GM03348 (cell line): ENCODE results near the gene PDZRN3.

Experiments used
- DNase-seq: peaks from one replicate; pipeline ENCODE4 v3.0.0; 2012; ENCODE audit warnings: low spot score

The PDZRN3 gene

DNA sequence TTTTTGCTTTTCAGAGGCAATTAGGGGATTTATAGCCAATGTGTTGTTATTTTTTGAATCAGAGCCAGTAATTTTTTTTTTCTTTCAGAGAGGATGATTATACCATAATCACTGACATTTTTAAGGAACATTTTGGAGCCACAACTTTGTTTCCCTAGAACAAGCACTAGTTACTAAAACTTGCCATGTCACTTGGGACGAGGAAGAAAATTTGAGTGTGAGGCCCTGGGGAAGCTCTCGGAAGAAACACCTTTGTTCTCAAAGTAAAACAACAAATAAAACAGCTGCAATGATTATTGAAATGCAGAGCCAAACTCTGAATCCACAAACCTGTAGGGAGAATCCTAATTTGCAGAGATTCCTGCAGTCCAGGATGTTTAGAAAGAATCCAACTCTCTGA, 69.7 kb downstream of the PDZRN3 start:
- no peak for DNase-seq

DNA sequence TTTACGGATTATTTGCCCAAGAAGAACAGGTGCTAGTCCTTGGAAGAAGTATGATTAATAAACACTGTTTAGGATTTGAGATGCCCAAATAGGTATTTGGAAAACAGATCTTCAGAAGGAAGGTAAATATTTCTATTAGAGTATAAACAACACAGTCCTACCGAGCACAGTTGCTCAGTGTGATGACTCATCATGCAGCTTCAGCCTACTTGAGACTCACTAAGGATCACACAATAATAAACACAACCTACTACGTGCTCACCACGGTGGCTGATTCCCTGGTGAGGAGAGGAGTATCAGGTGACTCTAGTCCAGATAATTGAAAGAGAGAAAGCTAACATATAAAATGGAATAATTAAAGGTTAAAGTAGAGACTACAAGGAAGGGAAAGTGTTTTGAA, 72.0 kb downstream of the PDZRN3 start:
- peak; percentile 19 for DNase-seq

DNA sequence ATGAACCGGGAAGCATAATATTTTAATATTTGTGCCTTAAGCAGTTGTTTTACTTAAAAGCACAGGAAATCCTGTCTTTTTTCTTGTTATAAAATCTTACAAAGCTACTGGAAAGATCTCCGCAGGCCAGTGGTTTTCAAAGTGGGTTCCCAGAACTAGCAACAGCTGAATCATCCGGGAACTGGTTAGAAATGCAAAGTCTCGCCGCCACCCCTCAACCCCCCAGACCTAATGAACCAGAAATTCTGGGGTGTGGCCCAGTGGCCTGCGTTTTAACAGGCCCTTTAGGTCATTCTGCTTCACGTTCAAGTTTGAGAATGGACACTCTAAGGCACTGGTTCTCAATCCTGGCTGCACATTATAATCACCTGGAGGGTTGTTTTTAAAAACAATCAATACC, 74.7 kb downstream of the PDZRN3 start:
- no peak for DNase-seq

DNA sequence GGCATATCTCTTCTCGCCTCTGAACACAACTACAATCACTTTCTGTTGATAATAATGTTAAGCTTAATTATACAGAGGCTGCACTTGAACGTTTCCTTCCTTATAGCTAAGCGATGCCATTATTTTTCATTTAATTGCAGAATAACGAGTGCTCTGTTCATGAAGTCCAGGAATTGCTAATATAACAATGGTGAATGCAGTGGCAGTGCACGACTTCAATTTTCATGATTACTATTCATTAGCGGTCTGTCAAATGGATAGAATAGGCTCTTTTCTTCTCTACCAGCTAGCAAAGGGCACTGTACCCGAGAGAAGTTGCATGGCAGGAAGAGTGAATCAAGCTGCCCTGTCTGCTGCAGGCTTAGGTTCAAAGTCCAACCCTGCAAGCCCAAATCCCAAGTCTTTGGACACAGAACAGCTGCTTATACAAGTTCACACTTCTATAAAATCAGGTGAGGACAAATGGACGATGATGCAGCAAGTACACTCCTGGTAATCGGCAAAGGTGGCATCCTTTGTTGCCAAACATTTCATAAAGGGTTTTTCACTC, 75.6 kb downstream of the PDZRN3 start:
- no peak for DNase-seq

DNA sequence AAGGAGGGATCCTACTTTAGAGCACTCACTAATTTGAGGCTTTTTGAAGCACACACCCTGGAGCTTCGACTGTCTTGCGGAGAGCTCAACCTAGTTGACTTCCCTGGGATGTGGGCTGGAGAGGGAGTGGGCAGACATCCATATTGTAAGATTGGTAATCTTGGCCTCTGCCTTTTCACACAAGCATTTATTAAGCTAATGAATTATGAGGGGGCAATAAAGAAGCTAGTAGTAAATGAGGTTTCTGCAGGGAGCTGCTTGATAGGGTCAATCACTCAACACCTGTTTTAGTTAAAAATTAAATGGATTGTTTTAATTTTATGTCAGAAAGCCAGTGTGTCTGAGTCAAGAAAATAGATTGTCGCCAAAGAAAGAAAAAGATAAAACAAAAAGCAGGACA, 76.3 kb downstream of the PDZRN3 start:
- DNase-seq, result peak; percentile 24

DNA sequence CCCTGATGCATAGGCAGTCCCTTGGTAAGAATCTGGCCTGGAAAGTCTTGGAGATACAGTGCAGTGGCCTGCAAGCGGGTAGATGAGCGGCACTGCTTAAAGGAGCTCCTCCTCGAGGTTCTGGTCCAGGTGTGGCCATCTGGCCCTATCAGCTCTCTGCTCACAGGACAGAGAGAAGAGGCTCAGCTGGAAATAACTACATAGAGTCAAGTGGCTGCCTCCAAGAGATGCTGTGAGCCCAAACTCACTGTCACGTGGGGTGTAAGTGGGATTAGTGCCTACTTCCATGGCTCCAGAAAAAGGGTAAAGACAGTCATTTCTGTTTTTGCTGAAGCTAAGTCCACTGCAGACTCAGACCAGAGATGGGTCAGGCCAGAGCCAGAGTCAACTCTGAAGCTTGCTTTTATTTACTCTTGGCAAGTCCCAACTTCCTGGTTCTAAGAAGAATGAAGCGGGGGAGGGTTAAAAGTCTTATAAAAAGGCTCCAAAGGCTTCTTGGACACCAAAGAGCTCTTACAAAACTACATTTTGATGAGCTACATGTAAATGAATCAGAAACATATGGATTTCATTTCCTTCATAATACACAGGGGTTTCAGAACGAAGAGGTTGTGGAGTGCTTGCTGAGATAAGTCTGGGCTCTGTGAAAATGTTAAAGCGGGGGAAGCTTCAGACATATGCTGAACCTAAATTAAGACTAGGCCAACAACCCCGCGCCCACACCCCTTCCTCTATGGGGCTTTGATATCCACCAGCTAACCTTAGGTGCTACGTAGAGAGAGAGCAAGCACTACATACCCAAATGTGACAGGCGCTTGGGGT, 77.1 kb downstream of the PDZRN3 start:
- peak; percentile 74 for DNase-seq

DNA sequence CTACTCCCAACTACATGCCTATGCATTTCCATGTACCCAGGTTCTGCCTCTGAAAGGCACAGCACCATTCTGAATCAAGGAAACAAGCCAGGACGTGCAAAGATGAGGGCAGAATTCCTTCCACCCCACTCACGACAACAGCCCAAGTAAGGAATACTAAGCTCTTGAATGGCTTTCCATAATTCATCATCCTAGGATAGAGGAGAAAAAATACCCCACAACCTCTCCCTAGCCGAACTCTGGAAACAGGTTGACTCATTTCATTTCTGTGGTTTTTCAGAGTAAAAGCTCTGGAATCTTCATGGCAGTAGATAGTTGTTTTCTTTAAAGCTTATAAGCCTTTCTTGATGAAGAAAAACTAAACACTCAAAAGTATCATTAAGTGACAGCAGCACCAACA, 77.8 kb downstream of the PDZRN3 start:
- peak; percentile 87 for DNase-seq

DNA sequence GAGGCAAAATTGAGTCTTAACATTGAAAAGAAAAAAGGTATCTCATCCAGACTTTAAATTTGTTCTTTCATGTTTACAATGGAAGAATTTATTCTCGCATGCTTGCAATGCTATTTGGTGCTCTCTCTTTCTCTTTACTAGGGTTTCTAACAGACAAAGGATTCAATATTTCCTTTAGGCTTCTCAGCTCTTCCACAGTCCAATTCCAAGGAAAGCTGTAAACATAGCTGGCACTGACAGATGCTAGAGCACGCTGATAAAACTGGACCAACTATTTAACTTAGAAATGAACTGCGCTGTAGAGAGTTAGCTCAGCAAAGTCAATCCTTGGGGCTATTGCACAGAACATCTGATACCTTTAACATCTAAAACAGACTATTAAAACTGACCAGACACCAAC, 81.3 kb downstream of the PDZRN3 start:
- no peak for DNase-seq

DNA sequence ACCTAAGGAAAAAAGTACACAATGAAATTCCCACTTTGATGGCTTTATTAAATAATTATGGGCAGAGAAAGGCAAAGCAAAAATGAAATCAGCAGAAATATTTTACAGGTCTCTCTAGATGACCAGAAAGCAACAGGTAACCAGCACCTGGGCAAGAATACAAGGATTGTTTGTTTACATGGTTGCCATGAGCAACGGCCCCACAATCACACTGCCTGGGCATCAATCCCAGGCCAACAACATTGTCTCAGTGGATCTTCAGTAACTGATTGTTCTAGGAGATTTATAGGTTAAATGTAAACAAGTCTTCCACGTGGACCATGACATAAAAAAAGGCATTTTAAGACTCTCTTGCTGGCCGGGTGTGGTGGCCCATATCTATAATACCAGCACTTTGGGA, 82.6 kb downstream of the PDZRN3 start:
- DNase-seq, result no peak

DNA sequence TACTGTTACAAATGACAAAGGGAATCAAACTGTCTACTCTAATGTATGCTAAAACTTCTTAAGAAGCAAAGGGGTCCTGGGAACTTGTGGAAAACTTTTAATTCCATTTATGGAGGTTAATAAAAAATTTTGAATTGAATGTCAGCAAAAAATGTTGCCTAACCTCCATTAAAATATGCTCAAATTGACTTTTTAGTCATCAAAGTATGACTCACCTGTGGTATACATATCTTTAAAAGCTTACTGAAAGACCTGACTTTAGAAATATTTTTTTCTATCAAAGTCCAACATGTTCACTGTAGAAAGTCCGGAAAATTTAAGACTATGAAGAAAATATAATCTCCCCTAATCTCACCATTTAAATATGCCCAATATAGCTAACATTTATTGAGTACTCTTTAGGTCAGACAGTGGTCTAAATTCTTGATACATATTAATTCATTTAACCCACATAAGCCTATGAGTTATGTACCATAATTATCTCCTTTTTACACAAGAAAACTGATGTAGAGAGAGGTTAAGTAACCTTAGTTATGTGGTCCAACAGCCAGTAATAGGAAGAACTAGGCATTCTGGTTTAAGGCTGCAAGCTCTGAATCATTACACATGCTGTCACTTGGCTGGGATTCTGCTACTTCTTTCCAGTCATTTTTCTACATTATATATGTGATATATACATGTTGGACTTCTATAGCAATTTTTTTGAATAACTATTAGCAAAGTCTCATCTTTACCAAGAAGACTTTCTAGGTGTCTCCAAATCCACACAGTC, 83.6 kb downstream of the PDZRN3 start:
- peak; percentile 29 for DNase-seq

DNA sequence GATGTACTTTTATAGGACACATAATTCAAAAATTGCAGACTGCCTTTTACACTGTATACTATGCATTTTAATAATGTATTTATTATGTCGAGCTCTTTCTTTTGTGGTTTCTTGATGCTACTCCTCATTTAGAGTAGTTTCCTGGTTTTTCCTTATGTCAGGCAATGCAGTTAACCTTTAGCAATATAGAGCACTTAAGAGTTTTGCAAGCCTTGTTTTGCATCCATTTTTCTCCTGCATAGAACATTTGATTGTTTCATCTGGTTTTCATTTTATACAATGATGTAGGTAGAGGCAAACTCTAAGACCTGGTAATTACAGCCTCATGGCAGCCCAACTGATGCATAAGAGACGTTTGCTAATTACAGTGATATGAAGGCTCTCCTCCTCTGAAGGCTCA, 86.3 kb downstream of the PDZRN3 start:
- DNase-seq, result no peak

DNA sequence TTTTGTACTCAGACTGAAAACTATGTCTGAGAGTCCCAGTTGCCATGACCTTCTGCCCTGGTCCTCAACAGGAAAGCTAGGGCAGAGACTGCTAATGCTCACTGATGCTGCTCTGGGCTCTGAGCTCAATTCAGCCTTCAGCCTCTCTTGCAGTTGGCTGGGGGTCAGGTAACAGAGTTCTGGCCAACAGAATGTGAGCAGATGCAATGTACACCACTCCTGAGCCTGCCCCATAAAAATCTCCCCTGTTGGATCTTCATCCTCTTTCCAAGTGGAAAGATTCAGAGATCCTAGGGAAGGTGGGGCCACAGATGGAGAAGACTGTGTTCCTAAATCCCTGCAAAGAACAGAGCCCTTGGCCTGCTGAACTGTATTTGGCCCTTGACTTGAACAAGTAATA, 87.8 kb downstream of the PDZRN3 start:
- no peak for DNase-seq

DNA sequence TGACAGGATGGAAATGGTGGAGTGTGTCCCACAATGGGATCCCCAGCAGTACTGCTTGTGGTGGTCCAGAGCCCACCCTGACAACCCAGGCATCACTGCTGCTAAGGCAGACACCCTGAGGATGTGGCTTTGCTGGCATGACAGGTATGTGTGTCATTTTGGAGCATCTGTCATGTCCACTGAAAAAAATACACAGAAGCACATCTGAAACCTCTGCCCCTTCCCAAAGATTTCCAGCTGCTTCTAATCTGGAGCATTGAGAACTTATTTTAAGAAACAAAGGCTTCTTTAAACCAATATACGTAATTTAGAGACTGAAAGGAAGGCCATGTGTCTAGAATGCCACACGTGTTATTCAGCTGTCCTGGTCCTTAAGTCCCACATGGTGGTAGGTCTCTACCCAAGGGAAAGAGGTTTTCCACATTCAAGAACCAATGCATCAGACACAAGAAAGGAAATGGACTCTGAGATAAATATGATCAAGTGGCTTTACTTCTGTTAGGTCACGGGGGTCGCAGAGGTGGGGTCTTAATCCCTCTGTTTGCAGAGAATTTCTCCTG, 88.3 kb downstream of the PDZRN3 start:
- DNase-seq, result no peak

DNA sequence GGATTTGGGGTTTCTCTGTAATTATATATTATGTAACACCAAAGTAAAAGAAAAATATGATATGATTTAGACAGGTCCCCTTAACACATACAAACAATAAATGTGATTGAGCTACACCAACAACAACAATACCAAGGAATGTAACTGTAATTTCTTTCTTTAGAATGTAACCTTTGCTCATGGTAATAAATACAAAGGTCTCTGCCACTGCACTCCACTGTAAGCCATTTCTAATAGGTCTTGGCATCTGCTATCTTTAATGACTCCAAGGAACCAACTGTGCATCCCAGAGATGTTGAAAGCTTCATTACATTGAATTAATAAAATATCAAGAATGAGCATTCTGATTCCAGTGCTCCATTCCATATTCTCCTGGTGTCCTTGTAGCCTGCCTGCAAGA, 88.8 kb downstream of the PDZRN3 start:
- no peak for DNase-seq

DNA sequence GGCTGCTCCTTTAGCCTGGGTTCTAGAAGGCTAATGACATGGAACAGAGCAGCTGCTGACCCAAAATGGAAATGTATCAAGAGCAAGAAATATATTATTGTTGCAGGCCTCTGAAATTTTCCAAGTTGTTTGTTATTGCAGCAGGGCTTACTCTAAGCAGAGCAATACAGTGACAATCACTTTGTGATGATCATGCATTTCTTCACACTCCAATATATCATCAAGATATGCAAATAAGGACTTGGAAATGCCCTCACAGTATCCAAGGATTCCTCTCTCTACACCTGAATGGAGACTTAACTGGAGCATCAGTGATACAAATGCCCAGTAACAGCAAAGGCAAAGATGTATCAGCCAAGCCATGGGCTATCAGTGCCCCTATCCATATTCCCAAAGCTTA, 89.6 kb downstream of the PDZRN3 start:
- DNase-seq, result no peak

DNA sequence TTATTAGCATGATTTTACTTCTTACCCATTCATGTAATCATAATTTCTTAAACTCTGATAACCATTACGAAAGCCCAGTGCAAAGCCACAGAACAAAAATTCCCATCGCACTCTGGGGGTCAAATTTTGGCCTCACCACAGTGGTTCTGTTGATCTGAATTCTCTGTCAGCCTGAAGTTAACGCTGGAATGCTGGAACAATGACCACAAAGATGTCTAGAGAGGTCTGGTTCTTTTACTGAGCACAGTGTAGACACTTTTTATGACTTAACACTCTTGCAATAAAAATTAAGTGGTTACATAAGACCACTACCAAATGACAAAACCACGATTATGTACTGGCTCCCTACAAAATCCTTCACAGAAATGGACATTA, 94.7 kb downstream of the PDZRN3 start:
- DNase-seq, result peak; percentile 71

DNA sequence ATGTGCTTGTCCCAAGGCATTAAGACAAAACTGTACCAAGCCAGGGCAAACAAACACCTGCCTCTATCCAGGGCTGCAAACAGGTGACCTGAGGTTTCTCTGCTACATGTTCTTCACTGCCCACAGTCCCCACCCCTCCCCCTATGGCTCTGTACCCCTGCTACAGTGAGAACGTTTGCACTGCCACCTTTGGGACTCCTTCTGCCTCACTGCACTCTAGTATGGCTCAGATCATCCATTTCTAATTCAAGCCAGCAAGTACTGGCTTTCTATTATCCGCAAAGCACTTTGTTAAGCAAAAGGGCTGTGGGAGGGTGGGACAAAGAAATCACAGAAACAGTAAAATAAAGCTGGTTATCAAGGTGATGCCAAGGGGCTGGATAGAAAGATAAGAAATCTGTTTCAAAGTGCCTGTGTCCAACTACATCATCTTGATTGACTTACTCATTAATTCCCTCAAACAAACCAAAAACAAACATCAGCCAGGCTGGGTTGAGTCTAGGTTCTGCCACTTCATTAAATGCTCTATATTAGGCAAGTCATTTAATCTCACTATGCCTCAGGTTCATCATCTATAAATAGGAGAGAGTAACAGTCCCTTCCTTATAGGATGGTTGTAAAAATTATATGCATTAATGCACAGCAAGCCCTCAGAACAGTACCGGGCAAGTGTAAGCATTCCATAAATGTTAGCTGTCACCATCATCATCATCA, 95.3 kb downstream of the PDZRN3 start:
- DNase-seq, result no peak

DNA sequence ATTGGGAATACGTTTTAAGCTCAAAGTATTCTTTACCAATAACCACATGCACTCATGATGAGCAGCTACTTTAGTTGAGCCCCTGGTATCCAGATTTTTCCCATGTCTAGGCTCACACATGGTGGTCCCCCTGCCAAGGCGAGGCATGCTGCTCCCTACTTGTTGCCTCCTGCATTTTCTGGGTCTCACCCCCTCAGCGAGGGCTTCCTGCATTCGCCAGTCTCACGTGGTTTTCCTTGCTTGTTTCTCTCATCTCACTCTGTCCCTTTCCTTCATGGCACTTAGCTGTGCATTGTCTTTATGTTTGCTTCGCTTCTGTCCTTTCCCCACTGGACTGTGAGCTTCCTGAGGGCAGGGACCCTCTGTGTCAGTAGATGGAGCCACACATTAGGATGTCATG, 99.2 kb downstream of the PDZRN3 start:
- no peak for DNase-seq

DNA sequence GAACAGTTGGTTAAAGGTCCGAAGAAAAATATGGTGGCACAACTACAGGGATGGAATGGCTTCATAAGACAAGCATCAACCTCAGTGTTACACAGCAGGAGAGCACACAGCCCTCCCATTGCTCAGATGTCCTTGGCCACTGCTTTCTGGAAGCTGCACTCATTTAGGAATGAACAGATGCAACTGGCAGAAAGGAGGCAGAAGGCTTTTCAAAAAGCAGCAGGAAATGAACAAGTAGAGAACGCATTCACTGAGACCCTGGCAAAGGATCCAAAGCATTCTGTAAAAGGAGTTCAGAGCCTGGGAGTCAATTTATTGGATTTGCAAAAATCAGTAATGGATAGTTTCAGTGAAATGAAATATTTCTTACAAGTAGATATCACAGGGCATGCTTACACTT, 101.1 kb downstream of the PDZRN3 start:
- no peak for DNase-seq

DNA sequence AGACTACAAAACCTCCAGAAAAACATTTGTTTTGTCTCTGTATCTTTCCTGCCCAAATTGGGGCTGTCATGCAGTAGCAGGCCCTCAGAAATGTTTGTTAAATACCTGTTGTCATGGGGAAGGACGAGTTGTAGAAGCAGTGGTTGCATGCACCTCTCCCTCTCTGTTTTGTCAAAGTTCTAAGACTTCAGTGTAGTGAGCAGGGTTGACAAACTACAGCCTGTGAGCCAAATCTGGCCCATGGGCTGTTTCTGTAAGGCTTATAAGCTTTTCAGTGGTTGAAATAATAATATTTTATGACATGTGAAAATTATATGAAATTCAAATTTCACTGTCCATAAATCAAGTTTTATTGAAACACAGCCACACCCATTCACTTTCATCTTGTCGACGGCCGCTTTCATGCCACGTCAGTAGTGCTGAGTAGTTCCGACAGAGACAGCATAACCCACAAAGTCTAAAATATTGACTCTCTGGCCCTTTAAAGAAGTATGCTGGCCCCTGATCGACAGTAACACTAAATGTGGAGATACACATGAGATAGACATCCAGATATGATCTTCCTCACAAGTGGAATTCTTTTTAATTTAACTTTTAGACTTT, 102.9 kb downstream of the PDZRN3 start:
- no peak for DNase-seq

DNA sequence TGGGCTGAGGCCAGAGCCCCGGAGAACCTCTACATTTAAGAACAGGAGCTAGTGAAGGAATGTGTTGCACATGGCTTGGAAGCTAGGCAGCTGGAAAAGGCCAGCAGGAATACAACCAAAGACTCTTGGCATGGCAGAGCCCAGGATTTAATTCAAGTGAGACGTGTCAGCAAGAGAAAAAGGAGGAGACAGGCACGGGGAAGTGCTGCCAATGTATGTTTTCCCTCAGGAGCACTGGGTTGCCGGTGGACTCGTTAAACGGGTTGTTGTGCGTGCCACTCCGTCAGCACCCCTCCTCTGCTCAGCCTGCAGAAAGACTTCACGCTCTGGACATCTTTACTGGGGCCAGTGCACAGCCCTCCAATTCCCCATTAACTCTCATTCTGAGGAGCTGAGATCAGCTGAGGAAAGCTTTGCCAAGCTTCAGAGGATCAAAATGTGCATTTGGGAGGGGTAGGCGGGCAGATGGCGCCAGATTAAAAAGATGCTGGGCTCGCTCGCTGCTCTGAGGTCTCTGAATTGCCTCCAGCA, 103.7 kb downstream of the PDZRN3 start:
- peak; percentile 62 for DNase-seq

DNA sequence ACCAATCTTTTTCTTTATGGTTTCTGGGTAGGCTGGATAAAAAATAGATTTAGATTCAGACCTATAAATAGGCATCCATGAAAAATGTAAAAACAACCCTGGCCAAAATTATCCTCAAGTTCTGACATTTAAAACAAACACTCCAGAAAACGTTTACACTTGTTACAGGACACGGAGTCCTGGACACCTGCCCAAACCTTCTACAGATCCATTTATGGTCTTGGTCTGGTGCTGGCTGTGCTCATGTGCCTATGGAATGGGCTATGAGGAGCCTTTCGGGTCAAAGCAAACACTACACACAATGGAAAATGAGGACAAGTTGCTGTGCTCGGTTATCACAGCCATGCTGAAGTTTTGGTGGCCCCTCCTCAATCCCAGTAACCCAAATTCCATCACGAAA, 108.1 kb downstream of the PDZRN3 start:
- no peak for DNase-seq
